Memory B cell (primary cell): Measurements from ENCODE around the gene LGR5.

Experiments
- ATAC-seq: fragments of 150-1000 bp; cut with Tn5 transposase; 2 replicates; pipeline ENCODE4 v1.10.0; 2021; ENCODE audit warnings: low read depth, mild to moderate bottlenecking, moderate library complexity
- DNase-seq, 2 donors: peaks; one replicate each; pipeline ENCODE4 v3.0.0; 2022; ENCODE audit warnings: low spot score in 2 of 2
- H3K27ac Mint-ChIP-seq: one replicate; pipeline ENCODE4 v1.8.0; 2022; ENCODE audit warnings: mild to moderate bottlenecking, moderate library complexity, mixed read lengths
- H3K27me3 Mint-ChIP-seq: one replicate; pipeline ENCODE4 v1.8.0; 2022; ENCODE audit warnings: mixed read lengths
- H3K36me3 Mint-ChIP-seq: one replicate; pipeline ENCODE4 v1.8.0; 2022; ENCODE audit warnings: mild to moderate bottlenecking, mixed read lengths
- H3K4me1 Mint-ChIP-seq: one replicate; pipeline ENCODE4 v1.8.0; 2022; ENCODE audit warnings: mixed read lengths
- H3K4me3 Mint-ChIP-seq: one replicate; pipeline ENCODE4 v1.8.0; 2022; ENCODE audit warnings: mild to moderate bottlenecking, moderate library complexity, mixed read lengths
- H3K9me3 Mint-ChIP-seq: one replicate; pipeline ENCODE4 v1.8.0; 2022; ENCODE audit warnings: mixed read lengths

The LGR5 gene, protein sequence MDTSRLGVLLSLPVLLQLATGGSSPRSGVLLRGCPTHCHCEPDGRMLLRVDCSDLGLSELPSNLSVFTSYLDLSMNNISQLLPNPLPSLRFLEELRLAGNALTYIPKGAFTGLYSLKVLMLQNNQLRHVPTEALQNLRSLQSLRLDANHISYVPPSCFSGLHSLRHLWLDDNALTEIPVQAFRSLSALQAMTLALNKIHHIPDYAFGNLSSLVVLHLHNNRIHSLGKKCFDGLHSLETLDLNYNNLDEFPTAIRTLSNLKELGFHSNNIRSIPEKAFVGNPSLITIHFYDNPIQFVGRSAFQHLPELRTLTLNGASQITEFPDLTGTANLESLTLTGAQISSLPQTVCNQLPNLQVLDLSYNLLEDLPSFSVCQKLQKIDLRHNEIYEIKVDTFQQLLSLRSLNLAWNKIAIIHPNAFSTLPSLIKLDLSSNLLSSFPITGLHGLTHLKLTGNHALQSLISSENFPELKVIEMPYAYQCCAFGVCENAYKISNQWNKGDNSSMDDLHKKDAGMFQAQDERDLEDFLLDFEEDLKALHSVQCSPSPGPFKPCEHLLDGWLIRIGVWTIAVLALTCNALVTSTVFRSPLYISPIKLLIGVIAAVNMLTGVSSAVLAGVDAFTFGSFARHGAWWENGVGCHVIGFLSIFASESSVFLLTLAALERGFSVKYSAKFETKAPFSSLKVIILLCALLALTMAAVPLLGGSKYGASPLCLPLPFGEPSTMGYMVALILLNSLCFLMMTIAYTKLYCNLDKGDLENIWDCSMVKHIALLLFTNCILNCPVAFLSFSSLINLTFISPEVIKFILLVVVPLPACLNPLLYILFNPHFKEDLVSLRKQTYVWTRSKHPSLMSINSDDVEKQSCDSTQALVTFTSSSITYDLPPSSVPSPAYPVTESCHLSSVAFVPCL

DNA sequence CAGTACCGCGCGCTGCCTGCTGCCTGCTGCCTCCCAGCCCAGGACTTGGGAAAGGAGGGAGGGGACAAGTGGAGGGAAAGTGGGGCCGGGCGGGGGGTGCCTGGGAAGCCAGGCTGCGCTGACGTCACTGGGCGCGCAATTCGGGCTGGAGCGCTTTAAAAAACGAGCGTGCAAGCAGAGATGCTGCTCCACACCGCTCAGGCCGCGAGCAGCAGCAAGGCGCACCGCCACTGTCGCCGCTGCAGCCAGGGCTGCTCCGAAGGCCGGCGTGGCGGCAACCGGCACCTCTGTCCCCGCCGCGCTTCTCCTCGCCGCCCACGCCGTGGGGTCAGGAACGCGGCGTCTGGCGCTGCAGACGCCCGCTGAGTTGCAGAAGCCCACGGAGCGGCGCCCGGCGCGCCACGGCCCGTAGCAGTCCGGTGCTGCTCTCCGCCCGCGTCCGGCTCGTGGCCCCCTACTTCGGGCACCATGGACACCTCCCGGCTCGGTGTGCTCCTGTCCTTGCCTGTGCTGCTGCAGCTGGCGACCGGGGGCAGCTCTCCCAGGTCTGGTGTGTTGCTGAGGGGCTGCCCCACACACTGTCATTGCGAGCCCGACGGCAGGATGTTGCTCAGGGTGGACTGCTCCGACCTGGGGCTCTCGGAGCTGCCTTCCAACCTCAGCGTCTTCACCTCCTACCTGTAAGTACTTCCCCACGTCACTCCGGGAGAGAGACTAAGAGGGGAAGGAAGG is at the start of gene LGR5:
TSS of gene LGR5 (plus strand) at position 186 of the 732 bp plus-strand sequence. CDS start at position 469, 283 bp downstream.
- ATAC-seq (peak; percentile 50), DNase-seq (peak in 1 of 2 donors; percentile 14)
- Mint-ChIP-seq H3K36me3 (peaks cover 2% of the 10 kb centered on the region), H3K4me1 (peaks cover 10% of the 10 kb centered on the region), H3K4me3 (peak within 1 kb of the TSS; percentile 67), H3K9me3 (peaks cover 9% of the 10 kb centered on the region), H3K27ac (no peak within 1 kb of the TSS), H3K27me3 (peaks cover 28% of the 10 kb centered on the region)

GRCh38 chr12:71392521-71393145 is 47.0 kb upstream of the LGR5 start:
- Mint-ChIP-seq H3K9me3 (no peaks in the 10 kb centered on the region), H3K4me3 (no peak overlapping the region), H3K27ac (no peak overlapping the region), H3K4me1 (no peaks in the 10 kb centered on the region), H3K27me3 (peaks cover 8% of the 10 kb centered on the region), H3K36me3 (no peaks in the 10 kb centered on the region)
- DNase-seq: no peak
- ATAC-seq: peak; percentile 41

GRCh38 chr12:71393625-71394024 is 46.0 kb upstream of the LGR5 start:
- no peak overlapping the region for H3K4me3 Mint-ChIP-seq
- no peaks in the 10 kb centered on the region for H3K9me3 Mint-ChIP-seq
- no peak for ATAC-seq
- H3K4me1 Mint-ChIP-seq: no peaks in the 10 kb centered on the region
- no peaks in the 10 kb centered on the region for H3K36me3 Mint-ChIP-seq
- H3K27me3 Mint-ChIP-seq: peaks cover 5% of the 10 kb centered on the region
- no peak overlapping the region for H3K27ac Mint-ChIP-seq
- no peak for DNase-seq

DNA sequence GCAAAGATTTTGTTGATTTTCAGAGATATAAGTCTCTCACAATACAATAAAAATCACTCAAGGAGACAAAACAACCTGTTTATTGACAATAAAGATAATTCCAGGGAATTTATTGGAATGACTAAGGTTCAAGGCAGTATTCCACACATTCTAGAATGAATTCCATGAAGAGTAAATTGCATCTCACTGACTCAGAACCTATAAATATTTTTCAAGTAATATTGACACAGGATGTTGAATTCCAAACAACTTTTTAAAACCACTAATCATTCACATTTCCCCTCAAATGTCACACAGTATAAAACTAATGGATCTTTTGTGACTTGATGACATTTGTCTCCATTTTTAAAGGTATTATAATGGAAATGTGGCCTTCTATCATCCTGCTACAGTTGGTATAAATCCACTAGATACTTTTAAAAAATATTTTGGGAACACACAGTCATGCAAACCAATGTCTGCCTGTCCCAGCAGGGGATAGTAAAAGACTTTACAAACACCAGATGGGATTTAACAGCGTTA is 42.1 kb upstream of the LGR5 start:
- Mint-ChIP-seq H3K27me3 (peaks cover 2% of the 10 kb centered on the region), H3K4me1 (no peaks in the 10 kb centered on the region), H3K36me3 (no peaks in the 10 kb centered on the region), H3K4me3 (no peak overlapping the region), H3K9me3 (no peaks in the 10 kb centered on the region), H3K27ac (no peak overlapping the region)
- DNase-seq (no peak), ATAC-seq (no peak)

DNA sequence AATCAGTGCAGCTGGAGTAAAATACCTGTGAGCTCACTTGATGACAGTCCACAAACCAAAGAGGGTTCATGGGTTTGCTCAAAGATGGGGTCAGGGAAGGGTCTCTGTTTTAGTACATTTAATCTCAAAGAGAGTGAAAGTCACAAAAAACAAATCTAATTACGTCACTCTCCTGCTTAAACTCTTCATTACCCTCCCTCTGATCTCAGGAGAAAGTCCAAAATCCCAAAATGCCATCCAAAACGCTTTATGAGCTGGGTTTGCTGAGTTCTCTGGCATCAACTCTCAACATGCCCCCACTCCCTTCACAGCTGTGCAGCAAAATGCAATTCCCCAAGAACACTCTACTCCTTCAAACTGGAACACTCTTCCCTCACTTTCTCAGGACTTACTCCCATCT is 40.4 kb upstream of the LGR5 start:
- DNase-seq (no peak), ATAC-seq (no peak)
- peaks cover under 1% of the 10 kb centered on the region for H3K9me3 Mint-ChIP-seq
- peaks cover 3% of the 10 kb centered on the region for H3K27me3 Mint-ChIP-seq
- no peak overlapping the region for H3K4me3 Mint-ChIP-seq
- H3K27ac Mint-ChIP-seq: no peak overlapping the region
- H3K36me3 Mint-ChIP-seq: no peaks in the 10 kb centered on the region
- H3K4me1 Mint-ChIP-seq: no peaks in the 10 kb centered on the region

DNA sequence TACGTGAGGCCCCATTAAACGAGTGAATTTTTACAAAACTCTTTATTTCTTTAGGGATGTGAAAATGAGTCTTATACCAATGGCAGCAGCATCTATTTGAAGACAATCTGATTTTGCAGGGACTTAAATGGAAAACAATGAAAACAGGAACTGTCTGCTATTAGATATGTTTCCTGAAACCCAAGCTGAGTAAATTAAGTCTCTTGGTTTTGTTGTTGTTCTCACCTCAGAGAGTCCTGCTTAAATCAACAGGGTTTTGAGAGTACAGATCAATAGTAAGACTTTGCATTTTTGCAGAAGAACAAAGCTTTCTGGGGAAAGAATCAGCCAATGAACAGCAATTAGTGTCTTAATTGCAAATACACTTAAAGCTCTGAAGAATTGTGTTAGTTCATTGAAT is 39.1 kb upstream of the LGR5 start:
- no peak for ATAC-seq
- no peak overlapping the region for H3K27ac Mint-ChIP-seq
- H3K9me3 Mint-ChIP-seq: peaks cover 5% of the 10 kb centered on the region
- no peaks in the 10 kb centered on the region for H3K36me3 Mint-ChIP-seq
- H3K4me1 Mint-ChIP-seq: no peaks in the 10 kb centered on the region
- DNase-seq: no peak
- H3K27me3 Mint-ChIP-seq: peaks cover 5% of the 10 kb centered on the region
- no peak overlapping the region for H3K4me3 Mint-ChIP-seq

GRCh38 chr12:71405884-71406283 is 33.7 kb upstream of the LGR5 start:
- Mint-ChIP-seq H3K36me3 (peaks cover 3% of the 10 kb centered on the region), H3K4me3 (no peak overlapping the region), H3K27ac (no peak overlapping the region), H3K4me1 (no peaks in the 10 kb centered on the region), H3K9me3 (peaks cover 14% of the 10 kb centered on the region), H3K27me3 (peaks cover 5% of the 10 kb centered on the region)
- ATAC-seq (no peak), DNase-seq (no peak)

- ATAC-seq (no peak), DNase-seq (no peak)
- Mint-ChIP-seq H3K4me1 (no peaks in the 10 kb centered on the region), H3K9me3 (peaks cover 25% of the 10 kb centered on the region), H3K4me3 (no peak overlapping the region), H3K36me3 (peaks cover 6% of the 10 kb centered on the region), H3K27ac (no peak overlapping the region), H3K27me3 (peaks cover 3% of the 10 kb centered on the region)
These were observed 31.9 kb upstream of the LGR5 start for GRCh38 chr12:71407732-71408131.

DNA sequence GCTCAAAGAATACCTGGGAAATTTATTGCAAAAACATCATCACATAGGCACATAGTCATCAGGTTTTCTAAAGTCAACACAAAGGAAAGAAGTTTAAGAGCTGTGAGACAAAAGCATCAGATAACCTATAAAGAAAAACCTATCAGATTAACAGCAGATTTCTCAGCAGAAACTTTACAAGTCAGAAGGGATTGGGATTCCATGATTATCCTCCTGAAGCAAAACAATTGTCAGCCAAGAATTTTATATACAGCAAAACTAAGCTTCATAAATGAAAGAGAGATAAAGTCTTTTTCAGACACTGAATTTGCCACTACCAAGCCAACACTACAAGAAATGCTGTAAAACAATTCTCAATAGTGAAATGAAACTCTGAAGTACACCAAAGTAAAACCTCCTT is 28.8 kb upstream of the LGR5 start:
- DNase-seq (no peak), ATAC-seq (no peak)
- Mint-ChIP-seq H3K4me3 (no peak overlapping the region), H3K36me3 (peaks cover 6% of the 10 kb centered on the region), H3K9me3 (peaks cover 21% of the 10 kb centered on the region), H3K27me3 (no peaks in the 10 kb centered on the region), H3K4me1 (no peaks in the 10 kb centered on the region), H3K27ac (no peak overlapping the region)

DNA sequence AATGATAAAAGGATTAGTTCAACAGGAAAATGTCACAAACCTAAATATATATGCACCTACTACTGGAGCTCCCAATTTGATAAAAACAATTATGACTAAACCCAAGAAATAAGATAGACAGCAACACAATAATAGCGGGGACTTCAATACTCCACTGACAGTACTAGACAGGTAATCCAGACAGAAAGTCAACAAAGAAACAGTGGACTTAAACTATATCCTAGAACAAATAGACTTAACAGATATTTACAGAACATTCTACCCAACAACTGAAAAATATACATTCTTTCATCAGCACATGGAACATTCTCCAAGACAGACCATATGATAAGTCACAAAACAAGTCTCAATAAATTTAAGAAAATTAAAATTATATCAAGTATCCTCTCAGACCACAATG is 28.0 kb upstream of the LGR5 start:
- Mint-ChIP-seq H3K27me3 (no peaks in the 10 kb centered on the region), H3K4me1 (no peaks in the 10 kb centered on the region), H3K36me3 (peaks cover 6% of the 10 kb centered on the region), H3K9me3 (peaks cover 21% of the 10 kb centered on the region), H3K4me3 (no peak overlapping the region), H3K27ac (no peak overlapping the region)
- ATAC-seq (no peak), DNase-seq (no peak)

- peaks cover 5% of the 10 kb centered on the region for H3K27me3 Mint-ChIP-seq
- H3K27ac Mint-ChIP-seq: no peak overlapping the region
- H3K9me3 Mint-ChIP-seq: peaks cover 13% of the 10 kb centered on the region
- DNase-seq (peak in 1 of 2 donors; percentile 27), ATAC-seq (peak; percentile 70)
- no peaks in the 10 kb centered on the region for H3K4me1 Mint-ChIP-seq
- H3K36me3 Mint-ChIP-seq: peaks cover 5% of the 10 kb centered on the region
- no peak overlapping the region for H3K4me3 Mint-ChIP-seq
These were observed 24.0 kb upstream of the LGR5 start for GRCh38 chr12:71415336-71416231.

GRCh38 chr12:71417181-71417580 is 22.4 kb upstream of the LGR5 start:
- H3K27me3 Mint-ChIP-seq: peaks cover 5% of the 10 kb centered on the region
- peaks cover 1% of the 10 kb centered on the region for H3K36me3 Mint-ChIP-seq
- peaks cover 5% of the 10 kb centered on the region for H3K9me3 Mint-ChIP-seq
- H3K4me3 Mint-ChIP-seq: no peak overlapping the region
- ATAC-seq (no peak), DNase-seq (no peak)
- H3K4me1 Mint-ChIP-seq: no peaks in the 10 kb centered on the region
- no peak overlapping the region for H3K27ac Mint-ChIP-seq
